Measurements from ENCODE around the gene ST6GALNAC3.

GRCh38 chr1:76661531-76661930 lies 587.0 kb downstream of the ST6GALNAC3 start:
- TF ChIP-seq POLR2A (IDR thresholded peaks at IDR 0.05; ENCODE audit: low read depth, low read length) (no peak), POLR2AphosphoS5 (IDR thresholded peaks at IDR 0.05; ENCODE audit: low read depth, low read length) (no peak), TAF1 (IDR thresholded peaks at IDR 0.05; ENCODE audit: borderline replicate concordance, low read depth, low read length) (no peak)
